ENCODE measurements around the gene SRP9. TPM values are rescaled to one million over a fixed set of nuclear protein-coding genes. Genes with fewer than 3 reads are reported as not detected.

The SRP9 gene
- total RNA-seq, 1 experiment from 2014 or later: 306 TPM

GRCh38 chr1:225830841-225831240 is 53.2 kb downstream of the SRP9 start:
- intact Hi-C loops (cut with micrococcal nuclease): no loop called here
- Histone ChIP-seq H3K9me3 (ENCODE audit: low read length) (no peaks in the 10 kb centered on the region), H2AFZ (ENCODE audit: low read length) (no peak overlapping the region), H4K20me1 (ENCODE audit: low read length) (no peaks in the 10 kb centered on the region), H3K9me2 (replicated peaks; ENCODE audit: low read length) (no peaks in the 10 kb centered on the region), H3K27ac (ENCODE audit: low read length) (no peak overlapping the region), H3K4me2 (ENCODE audit: low read length) (no peak overlapping the region), H3K4me3 (ENCODE audit: low read length) (no peak overlapping the region), H3K79me2 (ENCODE audit: low read length) (no peaks in the 10 kb centered on the region), H3K4me1 (ENCODE audit: insufficient read depth, low read length) (no peaks in the 10 kb centered on the region), H3K27me3 (ENCODE audit: low read length) (no peaks in the 10 kb centered on the region), H3F3A (ENCODE audit: low read length, unreplicated experiment) (no peaks in the 10 kb centered on the region), H3K36me3 (ENCODE audit: low read depth, low read length) (peaks cover 21% of the 10 kb centered on the region; the same call in 1 of the 2 replicates), H3K9ac (ENCODE audit: low read length) (no peak overlapping the region)
- POLR2A ChIA-PET (ENCODE audit: unreplicated experiment): no interaction called here
- DNase-seq (no peak), ATAC-seq (no peak)
- no TSS peak for BruUV-seq (replicated peaks)
- TF ChIP-seq CTCF (conservative IDR thresholded peaks at IDR 0.05; ENCODE audit: low read depth, low read length) (no peak), EZH2 (IDR thresholded peaks at IDR 0.05; ENCODE audit: low read length, unreplicated experiment) (no peak), EZH2phosphoT487 (IDR thresholded peaks at IDR 0.05; ENCODE audit: borderline replicate concordance, low read length) (no peak)
- CTCF ChIA-PET: interaction anchor here (0.6 kb wide), 1 partner anchor 29 kb away, joined by 3 read pairs; no protein-coding TSS in a partner anchor

- no peaks in the 10 kb centered on the region for H4K20me1 ChIP-seq (ENCODE audit: low read length)
- no peak overlapping the region for H3K4me2 ChIP-seq (ENCODE audit: low read length)
- TF ChIP-seq CTCF (conservative IDR thresholded peaks at IDR 0.05; ENCODE audit: low read depth, low read length) (no peak), EZH2phosphoT487 (IDR thresholded peaks at IDR 0.05; ENCODE audit: borderline replicate concordance, low read length) (no peak), EZH2 (IDR thresholded peaks at IDR 0.05; ENCODE audit: low read length, unreplicated experiment) (no peak)
- no peak for DNase-seq
- CTCF ChIA-PET: interaction anchor here (0.7 to 1.3 kb wide), 2 partner anchors 57 to 300 kb away, joined by 5 to 11 read pairs; partner anchors contain the start of gene SRP9
- no peak overlapping the region for H2AFZ ChIP-seq (ENCODE audit: low read length)
- no peaks in the 10 kb centered on the region for H3K27me3 ChIP-seq (ENCODE audit: low read length)
- H3K36me3 ChIP-seq (ENCODE audit: low read depth, low read length): peaks cover 25% of the 10 kb centered on the region; the same call in 1 of the 2 replicates
- no peaks in the 10 kb centered on the region for H3K9me3 ChIP-seq (ENCODE audit: low read length)
- ATAC-seq: peak; percentile 55
- no peak overlapping the region for H3K9ac ChIP-seq (ENCODE audit: low read length)
- no peaks in the 10 kb centered on the region for H3F3A ChIP-seq (ENCODE audit: low read length, unreplicated experiment)
- intact Hi-C loops (cut with micrococcal nuclease): loop anchor here (2.0 kb wide), 1 partner anchor 14 kb away; no protein-coding TSS in a partner anchor
- H3K4me1 ChIP-seq (ENCODE audit: insufficient read depth, low read length): no peaks in the 10 kb centered on the region
- H3K4me3 ChIP-seq (ENCODE audit: low read length): no peak overlapping the region
- POLR2A ChIA-PET (ENCODE audit: unreplicated experiment): interaction anchor here (0.6 kb wide), 1 partner anchor 37 kb away, joined by 8 read pairs; no protein-coding TSS in a partner anchor
- H3K27ac ChIP-seq (ENCODE audit: low read length): no peak overlapping the region
- H3K9me2 ChIP-seq (replicated peaks; ENCODE audit: low read length): no peaks in the 10 kb centered on the region
- no peaks in the 10 kb centered on the region for H3K79me2 ChIP-seq (ENCODE audit: low read length)
- no TSS peak for BruUV-seq (replicated peaks)
Observed at GRCh38 chr1:225834417-225835329, 57.0 kb downstream of the SRP9 start.
